ENCODE measurements around the gene ELMO1.

DNA sequence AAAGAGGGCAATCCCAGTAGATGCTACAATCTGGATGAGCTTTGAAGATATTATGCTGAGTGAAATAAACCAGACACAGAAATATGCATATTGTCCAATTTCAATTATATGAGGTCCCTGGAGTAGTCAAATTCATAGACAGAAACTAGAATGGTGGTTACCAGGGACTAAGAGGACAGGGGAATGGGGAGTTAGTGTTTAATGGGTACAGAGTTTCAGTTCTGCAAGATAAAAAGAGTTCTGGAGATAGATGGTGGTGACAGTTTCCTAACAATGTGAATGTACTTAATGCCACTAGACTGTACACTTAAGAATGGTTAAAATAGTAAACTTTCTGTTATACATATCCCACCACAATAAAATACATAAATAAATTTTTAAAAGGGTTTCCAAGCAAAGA lies 236.6 kb downstream of the ELMO1 start:
- TF ChIP-seq SRF (IDR thresholded peaks at IDR 0.05; ENCODE audit: low read depth) (no peak), EZH2 (IDR thresholded peaks at IDR 0.05) (no peak), POLR2A (IDR thresholded peaks at IDR 0.05; ENCODE audit: borderline replicate concordance, extremely low read depth, insufficient read depth, insufficient read length) (no peak)
- TF ChIP-seq, protein P1, sequence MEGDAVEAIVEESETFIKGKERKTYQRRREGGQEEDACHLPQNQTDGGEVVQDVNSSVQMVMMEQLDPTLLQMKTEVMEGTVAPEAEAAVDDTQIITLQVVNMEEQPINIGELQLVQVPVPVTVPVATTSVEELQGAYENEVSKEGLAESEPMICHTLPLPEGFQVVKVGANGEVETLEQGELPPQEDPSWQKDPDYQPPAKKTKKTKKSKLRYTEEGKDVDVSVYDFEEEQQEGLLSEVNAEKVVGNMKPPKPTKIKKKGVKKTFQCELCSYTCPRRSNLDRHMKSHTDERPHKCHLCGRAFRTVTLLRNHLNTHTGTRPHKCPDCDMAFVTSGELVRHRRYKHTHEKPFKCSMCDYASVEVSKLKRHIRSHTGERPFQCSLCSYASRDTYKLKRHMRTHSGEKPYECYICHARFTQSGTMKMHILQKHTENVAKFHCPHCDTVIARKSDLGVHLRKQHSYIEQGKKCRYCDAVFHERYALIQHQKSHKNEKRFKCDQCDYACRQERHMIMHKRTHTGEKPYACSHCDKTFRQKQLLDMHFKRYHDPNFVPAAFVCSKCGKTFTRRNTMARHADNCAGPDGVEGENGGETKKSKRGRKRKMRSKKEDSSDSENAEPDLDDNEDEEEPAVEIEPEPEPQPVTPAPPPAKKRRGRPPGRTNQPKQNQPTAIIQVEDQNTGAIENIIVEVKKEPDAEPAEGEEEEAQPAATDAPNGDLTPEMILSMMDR (IDR thresholded peaks at IDR 0.05 in 2 of 3, conservative IDR thresholded peaks at IDR 0.05 in 1 of 3; ENCODE audit: borderline replicate concordance in 1 of 3, insufficient read depth in 1 of 3, low read depth in 2 of 3, low read length in 2 of 3) = no peak
- TF ChIP-seq, protein P2, sequence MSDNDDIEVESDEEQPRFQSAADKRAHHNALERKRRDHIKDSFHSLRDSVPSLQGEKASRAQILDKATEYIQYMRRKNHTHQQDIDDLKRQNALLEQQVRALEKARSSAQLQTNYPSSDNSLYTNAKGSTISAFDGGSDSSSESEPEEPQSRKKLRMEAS (IDR thresholded peaks at IDR 0.05) = no peak
